Measurements from ENCODE around the gene RAB17. TPM values are rescaled to one million over a fixed set of nuclear protein-coding genes. Genes with fewer than 3 reads are reported as not detected.
A peak's percentile ranks its signal among the peaks of the same experiment; 100 is the strongest.

RAB17 gene
- total RNA-seq, 2 donors from 2014 or later: 6.4 to 6.5 TPM

DNA sequence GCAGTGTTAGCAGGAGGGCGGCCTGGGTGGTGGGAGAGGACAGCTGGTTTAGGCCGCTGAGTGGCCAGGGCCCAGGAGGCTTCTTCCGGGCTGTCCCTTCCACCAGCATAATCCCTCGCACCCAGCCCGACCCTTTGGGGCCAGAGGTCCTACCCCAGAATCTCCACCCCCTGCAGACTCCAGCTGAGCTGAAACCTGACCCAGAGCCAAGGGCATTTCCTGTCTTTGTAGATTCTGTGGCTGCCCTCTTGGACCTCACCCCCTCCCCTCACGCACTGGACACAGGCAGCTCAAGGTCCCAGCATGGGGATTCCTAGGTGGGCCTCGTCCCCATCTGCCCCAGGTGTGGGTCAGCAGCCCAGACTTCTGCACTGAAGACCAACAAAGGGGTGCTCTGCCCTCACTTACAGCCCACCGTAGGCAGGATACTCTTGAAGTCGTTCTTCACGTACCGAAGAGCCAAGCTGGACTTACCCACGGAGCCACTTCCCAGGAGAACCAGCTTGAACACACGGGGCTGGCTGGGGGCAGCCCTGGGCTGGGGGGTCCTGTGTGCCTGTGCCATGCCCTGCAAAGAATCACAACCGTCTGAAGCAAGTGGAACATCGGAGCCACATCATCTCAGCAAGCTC is 4.8 kb downstream of the RAB17 start:
- H3K9me3 ChIP-seq: no peaks in the 10 kb centered on the region
- no peaks in the 10 kb centered on the region for H3K36me3 ChIP-seq
- H3K27ac ChIP-seq: no peak overlapping the region
- H3K27me3 ChIP-seq (replicated peaks; ENCODE audit: insufficient read depth): no peaks in the 10 kb centered on the region
- ATAC-seq (ENCODE audit: insufficient number of reproducible peaks, low FRiP score, low read depth) (no peak), DNase-seq (ENCODE audit: low spot score) (no peak)
- no peak overlapping the region for H3K4me3 ChIP-seq
- H3K4me1 ChIP-seq (ENCODE audit: control insufficient read depth in 1 of 2, low read depth in 2 of 2): peaks cover 18 to 26% of the 10 kb centered on the region in 2 donors
- TF ChIP-seq, protein P1, sequence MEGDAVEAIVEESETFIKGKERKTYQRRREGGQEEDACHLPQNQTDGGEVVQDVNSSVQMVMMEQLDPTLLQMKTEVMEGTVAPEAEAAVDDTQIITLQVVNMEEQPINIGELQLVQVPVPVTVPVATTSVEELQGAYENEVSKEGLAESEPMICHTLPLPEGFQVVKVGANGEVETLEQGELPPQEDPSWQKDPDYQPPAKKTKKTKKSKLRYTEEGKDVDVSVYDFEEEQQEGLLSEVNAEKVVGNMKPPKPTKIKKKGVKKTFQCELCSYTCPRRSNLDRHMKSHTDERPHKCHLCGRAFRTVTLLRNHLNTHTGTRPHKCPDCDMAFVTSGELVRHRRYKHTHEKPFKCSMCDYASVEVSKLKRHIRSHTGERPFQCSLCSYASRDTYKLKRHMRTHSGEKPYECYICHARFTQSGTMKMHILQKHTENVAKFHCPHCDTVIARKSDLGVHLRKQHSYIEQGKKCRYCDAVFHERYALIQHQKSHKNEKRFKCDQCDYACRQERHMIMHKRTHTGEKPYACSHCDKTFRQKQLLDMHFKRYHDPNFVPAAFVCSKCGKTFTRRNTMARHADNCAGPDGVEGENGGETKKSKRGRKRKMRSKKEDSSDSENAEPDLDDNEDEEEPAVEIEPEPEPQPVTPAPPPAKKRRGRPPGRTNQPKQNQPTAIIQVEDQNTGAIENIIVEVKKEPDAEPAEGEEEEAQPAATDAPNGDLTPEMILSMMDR (IDR thresholded peaks at IDR 0.05): no peak

DNA sequence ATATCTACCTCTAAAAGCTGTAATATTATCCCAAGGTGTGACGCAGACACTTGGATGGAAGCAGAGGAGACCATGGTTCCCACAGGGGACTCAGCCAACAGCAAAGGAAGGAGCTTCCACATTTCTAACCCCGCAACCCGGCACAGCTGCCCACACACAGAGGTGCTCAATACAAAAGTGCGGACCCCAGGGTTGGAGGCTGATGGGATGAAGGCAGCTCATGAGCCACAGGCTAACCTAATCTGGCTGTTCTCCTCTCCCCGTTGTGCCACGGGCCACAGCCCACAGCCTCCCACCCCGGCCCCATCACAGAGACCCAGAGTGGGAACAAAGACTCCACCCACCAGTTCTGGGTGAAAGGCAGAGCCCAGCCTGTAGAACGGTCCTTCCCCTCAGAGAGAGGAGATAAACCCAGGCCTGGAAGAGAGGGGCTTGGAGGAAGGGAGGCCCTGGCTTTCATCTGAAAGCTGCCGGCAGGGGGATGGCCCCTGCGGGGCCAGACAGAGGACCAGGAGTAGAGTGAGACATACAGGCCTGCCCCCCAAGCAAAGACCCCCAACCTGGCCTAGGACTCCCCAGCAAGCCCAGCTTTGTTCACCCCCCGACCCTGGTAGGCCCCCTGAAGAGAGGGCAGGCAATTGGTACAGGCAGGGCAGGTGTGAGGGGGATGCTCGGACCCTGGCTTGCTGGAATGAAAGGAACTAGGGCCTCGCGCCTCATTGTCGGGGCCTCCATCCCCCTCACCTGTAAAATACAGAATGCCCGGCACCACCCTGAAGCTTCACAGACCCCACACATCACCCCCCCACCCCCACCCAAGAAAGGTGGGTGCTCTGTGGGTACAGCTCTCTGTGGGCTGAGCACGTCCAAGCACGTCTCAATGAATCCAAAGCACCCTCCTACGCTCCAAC is 6.9 kb downstream of the RAB17 start:
- TF ChIP-seq, protein P1 (IDR thresholded peaks at IDR 0.05): no peak
- Histone ChIP-seq H3K27ac (no peak overlapping the region), H3K36me3 (no peaks in the 10 kb centered on the region), H3K9me3 (no peaks in the 10 kb centered on the region), H3K4me3 (no peak overlapping the region), H3K27me3 (replicated peaks; ENCODE audit: insufficient read depth) (no peaks in the 10 kb centered on the region), H3K4me1 (ENCODE audit: control insufficient read depth in 1 of 2, low read depth in 2 of 2) (peaks cover 9 to 17% of the 10 kb centered on the region in 2 donors)
- no peak for ATAC-seq (ENCODE audit: insufficient number of reproducible peaks, low FRiP score, low read depth)
- DNase-seq (ENCODE audit: low spot score): no peak

DNA sequence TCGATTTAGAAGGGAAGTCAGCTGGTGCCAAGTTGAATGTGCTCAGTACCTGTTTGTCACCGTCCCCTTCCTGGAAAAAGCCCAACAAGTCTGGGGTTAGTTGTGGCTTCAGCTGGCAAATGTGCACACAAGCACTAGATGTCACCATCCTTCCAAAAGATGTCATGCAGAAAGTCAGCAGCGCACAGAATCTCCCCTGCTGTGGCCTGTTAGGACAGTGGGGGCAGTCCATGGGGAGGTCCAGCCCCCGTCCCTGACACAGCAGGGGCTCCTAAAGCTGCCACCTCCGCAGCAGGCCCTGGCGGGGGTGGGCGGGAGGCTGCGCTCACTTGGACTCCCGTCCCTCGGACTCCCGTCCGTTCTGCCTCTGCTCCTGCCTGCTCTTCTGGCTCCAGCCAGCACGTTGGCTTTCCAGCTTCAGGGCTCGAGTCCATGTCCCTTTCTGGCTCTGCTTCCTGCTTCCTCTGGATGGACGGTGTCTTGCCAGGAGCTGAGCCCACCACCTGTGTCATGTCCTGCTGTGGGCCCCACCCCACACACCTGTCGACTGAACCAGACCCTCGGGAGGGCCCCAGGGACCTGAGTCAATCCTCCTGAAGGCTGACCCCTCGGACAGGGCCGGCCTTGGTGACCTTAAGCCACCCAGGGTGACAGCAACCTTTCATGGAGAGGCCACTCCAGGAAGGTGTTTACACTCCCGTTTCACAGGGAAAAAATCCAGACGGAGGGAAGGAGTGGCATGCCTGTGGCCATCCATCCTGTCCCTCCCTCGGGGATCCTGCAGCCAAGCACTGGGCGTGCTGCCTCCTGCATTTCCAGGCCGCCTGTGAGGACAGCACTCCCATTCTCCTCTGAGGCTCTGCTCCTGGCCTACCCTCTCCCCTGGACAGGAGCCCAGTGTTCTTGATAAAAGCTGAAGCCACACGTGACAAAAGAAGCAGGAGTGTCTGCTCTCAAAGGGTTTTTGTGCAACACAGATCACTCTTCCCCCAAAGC is 8.5 kb downstream of the RAB17 start:
- Histone ChIP-seq H3K27ac (peak overlapping the region; percentile 86 to 87), H3K27me3 (replicated peaks; ENCODE audit: insufficient read depth) (no peaks in the 10 kb centered on the region), H3K4me3 (peak overlapping the region; percentile 60), H3K4me1 (ENCODE audit: control insufficient read depth in 1 of 2, low read depth in 2 of 2) (peaks cover 9 to 17% of the 10 kb centered on the region in 2 donors), H3K9me3 (no peaks in the 10 kb centered on the region), H3K36me3 (no peaks in the 10 kb centered on the region)
- TF ChIP-seq, protein P1 (IDR thresholded peaks at IDR 0.05): peak; percentile 21
- DNase-seq (ENCODE audit: low spot score): peak; percentile 59
- peak; percentile 81 for ATAC-seq (ENCODE audit: insufficient number of reproducible peaks, low FRiP score, low read depth)

DNA sequence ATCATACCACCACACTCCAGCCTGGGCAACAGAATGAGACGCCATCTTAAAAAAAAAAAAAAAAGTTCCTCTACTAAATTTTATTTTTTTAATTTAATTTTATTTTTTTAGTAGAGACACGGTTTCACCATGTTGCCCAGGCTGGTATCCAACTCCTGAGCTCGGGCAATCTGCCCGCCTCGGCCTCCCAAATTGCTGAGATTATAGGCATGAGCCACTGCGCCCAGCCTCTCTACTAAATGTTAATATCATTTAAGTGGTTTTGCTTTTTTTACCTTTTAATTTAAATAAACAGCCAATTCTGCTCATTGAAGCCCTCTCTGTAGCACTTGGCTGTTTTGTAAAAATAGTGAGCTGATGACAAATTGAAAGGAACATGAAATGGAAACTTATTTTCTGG is 9.2 kb downstream of the RAB17 start:
- DNase-seq (ENCODE audit: low spot score): no peak
- Histone ChIP-seq H3K4me3 (peak overlapping the region; percentile 60), H3K4me1 (ENCODE audit: control insufficient read depth in 1 of 2, low read depth in 2 of 2) (peaks cover 9 to 17% of the 10 kb centered on the region in 2 donors), H3K27me3 (replicated peaks; ENCODE audit: insufficient read depth) (no peaks in the 10 kb centered on the region), H3K9me3 (no peaks in the 10 kb centered on the region), H3K36me3 (no peaks in the 10 kb centered on the region), H3K27ac (peak overlapping the region; percentile 86 to 87)
- no peak for ATAC-seq (ENCODE audit: insufficient number of reproducible peaks, low FRiP score, low read depth)
- TF ChIP-seq, protein P1 (IDR thresholded peaks at IDR 0.05): no peak

Measured in thoracic aorta (tissue), 2 donors.